Endometrial microvascular endothelial cells (primary cell): ENCODE results near the gene CAMK1D. TPM values are rescaled to one million over a fixed set of nuclear protein-coding genes. Genes with fewer than 3 reads are reported as not detected.

Source experiments
- in situ Hi-C: cut with HindIII; loops from 2 replicates; pipeline ENCODE4 v1.10.0; 2017; ENCODE audit warnings: low sequenced_read_pairs, low pct_unique_long_range_greater_than_20kb; ENCODE audit errors: inconsistent ontology term
- total RNA-seq: library from RNA; depleted of rRNA; stranded (reverse); fragments of >200 nt; gene quantifications from one replicate; pipeline ENCODE4 v1.2.3, GENCODE V29; 2015; ENCODE audit errors: inconsistent ontology term

The CAMK1D gene
- total RNA-seq, 1 donor from 2014 or later, result 0.37 TPM

GRCh38 chr10:12547301-12547771 lies 198.0 kb downstream of the CAMK1D start:
- in situ Hi-C loops, result no loop called here

- in situ Hi-C loops, result no loop called here
Observed at GRCh38 chr10:12549297-12549696, 199.9 kb downstream of the CAMK1D start.

GRCh38 chr10:12550994-12551393 lies 201.6 kb downstream of the CAMK1D start:
- in situ Hi-C loops, result no loop called here

GRCh38 chr10:12556039-12556438 lies 206.7 kb downstream of the CAMK1D start:
- in situ Hi-C loops, result no loop called here

- in situ Hi-C loops, result no loop called here
Observed at GRCh38 chr10:12559578-12560178, 210.3 kb downstream of the CAMK1D start.

- in situ Hi-C loops, result no loop called here
Observed at GRCh38 chr10:12561307-12561706, 212.0 kb downstream of the CAMK1D start.

- in situ Hi-C loops, result no loop called here
Observed at GRCh38 chr10:12561720-12562119, 212.4 kb downstream of the CAMK1D start.

- in situ Hi-C loops, result no loop called here
Observed at GRCh38 chr10:12563489-12563888, 214.1 kb downstream of the CAMK1D start.

- in situ Hi-C loops, result no loop called here
Observed at GRCh38 chr10:12564173-12564572, 214.8 kb downstream of the CAMK1D start.

- in situ Hi-C loops, result no loop called here
Observed at GRCh38 chr10:12566161-12567115, 217.1 kb downstream of the CAMK1D start.

GRCh38 chr10:12568391-12569009 lies 219.2 kb downstream of the CAMK1D start:
- in situ Hi-C loops, result no loop called here

- in situ Hi-C loops, result no loop called here
Observed at GRCh38 chr10:12572281-12572680, 222.9 kb downstream of the CAMK1D start.

- in situ Hi-C loops, result no loop called here
Observed at GRCh38 chr10:12577610-12578009, 228.3 kb downstream of the CAMK1D start.

- in situ Hi-C loops, result no loop called here
Observed at GRCh38 chr10:12579954-12580858, 230.9 kb downstream of the CAMK1D start.

GRCh38 chr10:12583891-12584595 lies 234.7 kb downstream of the CAMK1D start:
- in situ Hi-C loops, result no loop called here

- in situ Hi-C loops, result no loop called here
Observed at GRCh38 chr10:12586741-12587140, 237.4 kb downstream of the CAMK1D start.

- in situ Hi-C loops, result no loop called here
Observed at GRCh38 chr10:12587451-12587888, 238.1 kb downstream of the CAMK1D start.
